Fibroblast of villous mesenchyme (primary cell): ENCODE results near the gene ASIC2. TPM values are rescaled to one million over a fixed set of nuclear protein-coding genes. Genes with fewer than 3 reads are reported as not detected.

Experiments
- DNase-seq: peaks from one replicate; pipeline ENCODE4 v3.0.0-alpha.2; 2010; ENCODE audit warnings: low read depth
- H3K4me3 ChIP-seq: 2 replicates; pipeline ENCODE4 v1.5.1; 2011; ENCODE audit warnings: low read depth, mild to moderate bottlenecking, low read length
- CTCF ChIP-seq: IDR thresholded peaks from 2 replicates; pipeline ENCODE4 v1.5.1; 2012; ENCODE audit warnings: low read depth, mild to moderate bottlenecking, low read length; ENCODE audit not compliant: insufficient read depth
- total RNA-seq: library from RNA; depleted of rRNA; stranded (reverse); fragments of >200 nt; gene quantifications from 2 replicates; pipeline ENCODE4 v1.2.3, GENCODE V29; 2012

The ASIC2 gene
- total RNA-seq, 1 donor, result not detected

GRCh38 chr17:33024688-33025486 is 268.2 kb downstream of the ASIC2 start:
- H3K4me3 ChIP-seq, result no peak overlapping the region
- no peak for TF ChIP-seq CTCF
- DNase-seq, result no peak

DNA sequence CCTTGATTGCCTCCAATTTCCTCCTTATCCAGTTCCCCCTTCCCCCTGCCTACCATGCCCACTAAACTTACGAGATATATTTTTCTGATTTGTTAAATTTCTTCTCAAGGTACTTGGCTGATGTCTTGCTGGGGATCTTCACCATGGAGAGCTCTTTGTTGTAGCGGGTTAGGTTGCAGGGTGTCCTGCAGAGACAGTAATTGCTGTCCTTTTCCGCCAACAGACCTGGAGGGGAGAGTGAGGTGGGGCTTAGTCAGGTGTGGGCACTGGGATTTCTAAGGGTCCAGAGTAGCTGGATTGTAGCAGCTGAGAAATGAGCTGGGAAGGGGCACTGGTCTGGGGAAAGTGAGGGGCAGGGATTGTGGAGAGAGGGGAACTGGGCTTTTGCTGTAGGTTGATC is 269.3 kb downstream of the ASIC2 start:
- no peak for DNase-seq
- TF ChIP-seq CTCF, result no peak
- H3K4me3 ChIP-seq, result no peak overlapping the region

GRCh38 chr17:33021731-33022408 is 271.2 kb downstream of the ASIC2 start:
- peak; percentile 5 for TF ChIP-seq CTCF
- no peak for DNase-seq
- H3K4me3 ChIP-seq, result no peak overlapping the region

DNA sequence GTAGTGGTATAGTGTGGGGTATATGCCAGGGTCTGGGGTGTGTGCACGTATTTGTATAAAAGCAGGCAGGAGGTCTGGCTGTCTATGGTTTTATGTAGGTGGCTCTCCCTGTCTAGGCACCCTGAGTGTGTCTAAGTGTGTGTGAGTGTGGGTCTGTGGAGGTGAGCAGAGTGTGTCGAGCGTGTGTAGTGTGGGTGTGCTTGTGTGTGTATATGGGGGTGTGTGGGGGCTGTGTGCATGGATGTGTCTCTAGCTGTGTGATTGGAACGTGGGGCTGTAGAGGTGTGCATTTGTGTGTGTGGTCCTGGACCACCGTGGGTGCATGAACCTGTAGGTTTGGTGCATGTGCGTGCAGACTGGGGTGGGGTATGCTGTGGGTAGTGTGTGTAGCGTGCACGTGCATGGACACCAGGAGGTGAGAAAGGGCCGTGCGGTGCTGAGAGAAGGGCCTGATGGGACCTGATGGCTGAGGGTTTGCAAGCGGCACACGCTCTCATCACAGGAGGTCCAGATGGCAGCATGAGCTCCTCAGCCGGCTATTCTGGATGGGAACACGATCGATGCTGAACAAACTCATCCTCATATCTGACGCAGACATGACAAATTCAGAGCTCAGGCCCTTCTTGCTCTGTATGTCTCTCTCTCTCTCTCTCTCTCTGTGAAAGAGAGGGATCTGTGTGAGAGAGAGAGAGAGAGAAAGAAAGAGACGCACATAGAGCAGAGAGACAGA is 273.8 kb downstream of the ASIC2 start:
- TF ChIP-seq CTCF, result no peak
- no peak overlapping the region for H3K4me3 ChIP-seq
- DNase-seq, result no peak

GRCh38 chr17:33017366-33017765 is 275.7 kb downstream of the ASIC2 start:
- no peak overlapping the region for H3K4me3 ChIP-seq
- DNase-seq, result no peak
- TF ChIP-seq CTCF, result no peak

- TF ChIP-seq CTCF, result no peak
- no peak overlapping the region for H3K4me3 ChIP-seq
- no peak for DNase-seq
These were observed 276.2 kb downstream of the ASIC2 start for GRCh38 chr17:33016920-33017319.
